ENCODE results near the gene USH2A. TPM values are rescaled to one million over a fixed set of nuclear protein-coding genes. Genes with fewer than 3 reads are reported as not detected.

USH2A gene
- total RNA-seq, 2 experiments from 2014 or later: not detected

- ChIA-PET POLR2A (no interaction called here), CTCF (no interaction called here)
- Mint-ChIP-seq H3K27me3 (no peaks in the 10 kb centered on the region), H3K36me3 (ENCODE audit: low read depth) (no peaks in the 10 kb centered on the region), H3K4me3 (no peak overlapping the region), H3K4me1 (ENCODE audit: low read depth) (no peaks in the 10 kb centered on the region), H3K9me3 (peaks cover 4% of the 10 kb centered on the region), H3K27ac (no peak overlapping the region)
- Histone ChIP-seq H3K4me1 (ENCODE audit: insufficient read depth, low read length) (no peaks in the 10 kb centered on the region), H3K4me3 (ENCODE audit: low read length) (no peak overlapping the region), H3K27me3 (ENCODE audit: control insufficient read depth in 1 of 2, insufficient read depth in 2 of 2, low read length in 2 of 2) (no peaks in the 10 kb centered on the region), H3K36me3 (ENCODE audit: insufficient read depth, low read length) (no peaks in the 10 kb centered on the region), H3K9me3 (ENCODE audit: control insufficient read depth in 1 of 2, insufficient read depth in 1 of 2, low read length in 2 of 2) (no peaks in the 10 kb centered on the region), H3K27ac (ENCODE audit: low read depth in 1 of 2, low read length in 2 of 2) (no peak overlapping the region)
- DNase-seq (no peak), ATAC-seq (ENCODE audit: poor library complexity) (no peak)
- intact Hi-C loops (cut with DNase I, micrococcal nuclease): no loop called here
- TF ChIP-seq, protein P1, sequence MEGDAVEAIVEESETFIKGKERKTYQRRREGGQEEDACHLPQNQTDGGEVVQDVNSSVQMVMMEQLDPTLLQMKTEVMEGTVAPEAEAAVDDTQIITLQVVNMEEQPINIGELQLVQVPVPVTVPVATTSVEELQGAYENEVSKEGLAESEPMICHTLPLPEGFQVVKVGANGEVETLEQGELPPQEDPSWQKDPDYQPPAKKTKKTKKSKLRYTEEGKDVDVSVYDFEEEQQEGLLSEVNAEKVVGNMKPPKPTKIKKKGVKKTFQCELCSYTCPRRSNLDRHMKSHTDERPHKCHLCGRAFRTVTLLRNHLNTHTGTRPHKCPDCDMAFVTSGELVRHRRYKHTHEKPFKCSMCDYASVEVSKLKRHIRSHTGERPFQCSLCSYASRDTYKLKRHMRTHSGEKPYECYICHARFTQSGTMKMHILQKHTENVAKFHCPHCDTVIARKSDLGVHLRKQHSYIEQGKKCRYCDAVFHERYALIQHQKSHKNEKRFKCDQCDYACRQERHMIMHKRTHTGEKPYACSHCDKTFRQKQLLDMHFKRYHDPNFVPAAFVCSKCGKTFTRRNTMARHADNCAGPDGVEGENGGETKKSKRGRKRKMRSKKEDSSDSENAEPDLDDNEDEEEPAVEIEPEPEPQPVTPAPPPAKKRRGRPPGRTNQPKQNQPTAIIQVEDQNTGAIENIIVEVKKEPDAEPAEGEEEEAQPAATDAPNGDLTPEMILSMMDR (IDR thresholded peaks at IDR 0.05): no peak
These were observed 452.8 kb downstream of the USH2A start for GRCh38 chr1:215970406-215970805.

GRCh38 chr1:215963621-215964020, 459.6 kb downstream of the USH2A start:
- no peaks in the 10 kb centered on the region for H3K36me3 Mint-ChIP-seq (ENCODE audit: low read depth)
- no peak overlapping the region for H3K27ac Mint-ChIP-seq
- CTCF ChIA-PET: no interaction called here
- Histone ChIP-seq H3K36me3 (ENCODE audit: insufficient read depth, low read length) (no peaks in the 10 kb centered on the region), H3K27me3 (ENCODE audit: control insufficient read depth in 1 of 2, insufficient read depth in 2 of 2, low read length in 2 of 2) (no peaks in the 10 kb centered on the region), H3K9me3 (ENCODE audit: control insufficient read depth in 1 of 2, insufficient read depth in 1 of 2, low read length in 2 of 2) (no peaks in the 10 kb centered on the region), H3K27ac (ENCODE audit: low read depth in 1 of 2, low read length in 2 of 2) (no peak overlapping the region), H3K4me3 (ENCODE audit: low read length) (no peak overlapping the region), H3K4me1 (ENCODE audit: insufficient read depth, low read length) (no peaks in the 10 kb centered on the region)
- POLR2A ChIA-PET: no interaction called here
- H3K9me3 Mint-ChIP-seq: no peaks in the 10 kb centered on the region
- H3K4me3 Mint-ChIP-seq: no peak overlapping the region
- TF ChIP-seq, protein P1 (IDR thresholded peaks at IDR 0.05): no peak
- ATAC-seq (ENCODE audit: poor library complexity): no peak
- intact Hi-C loops (cut with DNase I, micrococcal nuclease): no loop called here
- DNase-seq: no peak
- no peaks in the 10 kb centered on the region for H3K4me1 Mint-ChIP-seq (ENCODE audit: low read depth)
- H3K27me3 Mint-ChIP-seq: no peaks in the 10 kb centered on the region

- TF ChIP-seq, protein P1 (IDR thresholded peaks at IDR 0.05): no peak
- Mint-ChIP-seq H3K4me3 (no peak overlapping the region), H3K27me3 (no peaks in the 10 kb centered on the region), H3K36me3 (ENCODE audit: low read depth) (no peaks in the 10 kb centered on the region), H3K27ac (no peak overlapping the region), H3K4me1 (ENCODE audit: low read depth) (no peaks in the 10 kb centered on the region), H3K9me3 (no peaks in the 10 kb centered on the region)
- DNase-seq (no peak), ATAC-seq (ENCODE audit: poor library complexity) (no peak)
- H3K4me3 ChIP-seq (ENCODE audit: low read length): no peak overlapping the region
- no peaks in the 10 kb centered on the region for H3K36me3 ChIP-seq (ENCODE audit: insufficient read depth, low read length)
- H3K27me3 ChIP-seq (ENCODE audit: control insufficient read depth in 1 of 2, insufficient read depth in 2 of 2, low read length in 2 of 2): no peaks in the 10 kb centered on the region
- POLR2A ChIA-PET: no interaction called here
- intact Hi-C loops (cut with DNase I, micrococcal nuclease): no loop called here
- H3K4me1 ChIP-seq (ENCODE audit: insufficient read depth, low read length): no peaks in the 10 kb centered on the region
- H3K27ac ChIP-seq (ENCODE audit: low read depth in 1 of 2, low read length in 2 of 2): no peak overlapping the region
- no peaks in the 10 kb centered on the region for H3K9me3 ChIP-seq (ENCODE audit: control insufficient read depth in 1 of 2, insufficient read depth in 1 of 2, low read length in 2 of 2)
- CTCF ChIA-PET: no interaction called here
These were observed 460.2 kb downstream of the USH2A start for GRCh38 chr1:215963040-215963439.
